Right lobe of liver (tissue), 6 donors: Measurements from ENCODE around the gene JPT2. TPM values are rescaled to one million over a fixed set of nuclear protein-coding genes. Genes with fewer than 3 reads are reported as not detected.

Experiments
- ATAC-seq, 4 donors: fragments of 200-7000 bp; cut with Tn5 transposase; one replicate each; pipeline ENCODE4 v1.9.1; 2020; ENCODE audit warnings: mild to moderate bottlenecking in 4 of 4, moderate library complexity in 4 of 4
- DNase-seq, 3 donors: peaks; one replicate each; pipeline ENCODE4 v3.0.0-alpha.2; 2020
- H3K27ac ChIP-seq, 3 donors: fragments of 200-600 bp; one replicate each; pipeline ENCODE4 v1.8.0; 2022
- H3K27me3 ChIP-seq, 2 donors: fragments of 200-600 bp; one replicate each; pipeline ENCODE4 v1.8.0; 2022
- H3K36me3 ChIP-seq, 4 donors: fragments of 200-600 bp; sonication (generic) in 1 of 4; one replicate each; pipeline versions ENCODE4 v1.5.1 to v1.8.0; 2017 to 2022; ENCODE audit warnings: control low read depth in 1 of 4
- H3K4me1 ChIP-seq, 4 donors: fragments of 200-600 bp; sonication (generic) in 1 of 4; one replicate each; pipeline versions ENCODE4 v1.5.1 to v1.8.0; 2017 to 2022; ENCODE audit warnings: control low read depth in 1 of 4
- H3K4me3 ChIP-seq, 3 donors: fragments of 200-600 bp; one replicate each; pipeline ENCODE4 v1.8.0; 2022
- H3K9me3 ChIP-seq, 4 donors: fragments of 200-600 bp; sonication (generic) in 1 of 4; one replicate each; pipeline versions ENCODE4 v1.5.1 to v1.8.0; 2017 to 2022; ENCODE audit warnings: control low read depth in 1 of 4
- CTCF ChIP-seq, 4 donors: fragments of 200-600 bp in 3 of 4; fragments of 450-650 bp in 1 of 4; IDR thresholded peaks; one replicate each; pipeline versions ENCODE4 v1.5.1 to v1.8.0; 2016 to 2022; ENCODE audit warnings: antibody characterized with exemption in 4 of 4, mild to moderate bottlenecking in 2 of 4
- POLR2A ChIP-seq: fragments of 450-650 bp; IDR thresholded peaks from one replicate; pipeline ENCODE4 v1.6.1; 2017; ENCODE audit warnings: antibody characterized with exemption, mild to moderate bottlenecking
- WGBS: methylation state at CpG from one replicate; pipeline ENCODE4 v1.1.6; 2018; ENCODE audit warnings: low coverage, low lambda C conversion rate; ENCODE audit not compliant: insufficient coverage; ENCODE audit errors: missing lambda C conversion rate; 5-methylcytosine and 5-hydroxymethylcytosine counted together
- intact Hi-C, 2 donors: fragments of 100-400 bp; cut with DNase I; formaldehyde crosslinking; loops; one replicate each; pipeline versions ENCODE4 v1.11.2 to v1.14.1; 2022
- total RNA-seq, 6 experiments: library from RNA; depleted of rRNA in 2 of 6; stranded (reverse); fragments of >200 nt in 2 of 6; fragmentation: NEBNext Ultra II Directional in 3 of 6; extraction: Animal tissue kit (Norgen Biotek cat#: 25700) in 3 of 6; gene quantifications; one replicate each; pipeline versions ENCODE4 v1.1.0 to v1.2.4, GENCODE V29; 2016 to 2023
- donor health status: DM: no; HTN: yes; CAD: no.
- donor health status: DM: no; HTN: no; CAD: no.
- donor health status: DM: no; HTN: no; CAD: no.
- donor health status: DM: no; HTN: yes; CAD: no.
- donor health status: DM: no; HTN: yes; CAD: no.

The JPT2 gene
- total RNA-seq, 6 experiments from 2014 or later, result 31.0 to 47.7 (median 38.7) TPM

GRCh38 chr16:1707193-1707790, 29.2 kb downstream of the JPT2 start:
- Histone ChIP-seq H3K36me3 (peaks cover 0 to 4% (median 0%) of the 10 kb centered on the region in 4 donors), H3K27ac (peak overlapping the region in 2 of 3 donors; percentile 22 to 29), H3K4me1 (peaks cover 0 to 20% (median 6%) of the 10 kb centered on the region in 4 donors), H3K9me3 (no peaks in the 10 kb centered on the region), H3K4me3 (peak overlapping the region; percentile 63 to 97 (median 82)), H3K27me3 (no peaks in the 10 kb centered on the region)
- intact Hi-C loops, result no loop called here
- WGBS, result 12% methylated on average over 11 of the region's 16 CpGs
- no peak for DNase-seq
- TF ChIP-seq CTCF (IDR thresholded peaks at IDR 0.05), result no peak
- peak in 2 of 4 donors; percentile 2 to 3 for ATAC-seq

DNA sequence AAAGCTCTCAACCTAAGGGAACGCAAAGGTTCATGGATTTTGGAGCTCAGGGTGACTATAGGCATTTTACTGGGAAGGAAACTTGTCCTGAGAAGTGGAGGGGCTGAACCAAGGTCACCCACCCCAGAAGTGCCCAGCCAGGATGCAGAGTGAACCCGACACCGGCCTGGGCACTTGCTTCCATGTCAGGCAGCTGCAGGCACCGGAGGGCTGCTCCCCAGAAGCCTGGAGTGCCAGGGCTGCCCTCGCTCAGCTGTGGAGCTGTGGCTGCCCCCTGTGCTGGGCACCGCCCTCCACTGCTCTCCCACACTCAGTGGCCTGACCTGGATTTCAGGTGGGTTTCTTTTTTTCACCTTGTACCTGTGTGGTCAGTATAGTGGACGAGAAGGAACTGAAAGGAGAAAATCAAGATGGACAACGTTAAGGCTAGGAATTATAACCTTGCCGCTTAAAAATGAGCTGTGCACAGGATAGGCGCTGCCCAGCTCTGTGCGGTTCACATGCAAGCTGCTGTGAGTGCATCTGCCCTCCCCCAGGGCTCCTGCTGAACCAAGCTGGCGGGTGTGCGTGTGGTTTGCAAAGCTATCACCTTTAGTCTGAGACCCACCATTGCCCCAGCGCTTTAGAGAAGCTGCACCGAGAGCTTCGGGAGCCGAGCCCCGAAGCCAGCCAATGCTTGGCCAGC, 30.1 kb downstream of the JPT2 start:
- TF ChIP-seq CTCF (IDR thresholded peaks at IDR 0.05) (no peak), POLR2A (no peak)
- H3K4me3 ChIP-seq, result no peak overlapping the region
- peaks cover 0 to 20% (median 6%) of the 10 kb centered on the region in 4 donors for H3K4me1 ChIP-seq
- DNase-seq, result no peak
- WGBS, result 89% methylated on average over 10 of the region's 18 CpGs
- no peaks in the 10 kb centered on the region for H3K27me3 ChIP-seq
- no peaks in the 10 kb centered on the region for H3K9me3 ChIP-seq
- intact Hi-C loops, result no loop called here
- H3K36me3 ChIP-seq, result no peaks in the 10 kb centered on the region
- no peak overlapping the region for H3K27ac ChIP-seq
- ATAC-seq, result no peak

- Histone ChIP-seq H3K9me3 (no peaks in the 10 kb centered on the region), H3K36me3 (no peaks in the 10 kb centered on the region), H3K4me3 (no peak overlapping the region), H3K27me3 (no peaks in the 10 kb centered on the region), H3K27ac (no peak overlapping the region), H3K4me1 (peaks cover 0 to 20% (median 6%) of the 10 kb centered on the region in 4 donors)
- DNase-seq, result no peak
- TF ChIP-seq POLR2A, result no peak
- no peak for TF ChIP-seq CTCF (IDR thresholded peaks at IDR 0.05)
- WGBS, result 86% methylated on average over 3 of the region's 13 CpGs
- intact Hi-C loops, result no loop called here
- no peak for ATAC-seq
These were observed 30.7 kb downstream of the JPT2 start for GRCh38 chr16:1708768-1709180.

DNA sequence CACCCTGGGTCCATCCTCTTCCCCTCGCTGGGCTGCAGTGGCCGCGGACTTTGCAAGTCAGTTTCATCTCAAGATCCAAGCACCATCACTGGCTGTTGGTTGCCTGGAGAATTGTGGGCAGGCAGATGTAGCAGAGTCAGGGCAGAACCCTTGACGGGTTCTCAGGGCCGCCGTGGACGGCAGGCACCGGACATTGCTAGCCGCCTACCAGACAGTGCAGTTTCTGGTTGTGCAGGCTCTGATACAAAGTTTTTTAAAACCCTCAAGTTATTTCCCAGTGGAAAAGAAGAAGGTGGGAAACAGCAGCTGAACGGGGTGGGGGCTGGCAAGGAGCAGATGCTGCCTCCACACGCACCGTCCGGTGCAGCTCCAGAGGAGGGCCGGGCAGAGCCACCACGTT, 31.3 kb downstream of the JPT2 start:
- no peak for TF ChIP-seq POLR2A
- TF ChIP-seq CTCF (IDR thresholded peaks at IDR 0.05), result no peak
- ATAC-seq (no peak), DNase-seq (no peak)
- H3K9me3 ChIP-seq, result no peaks in the 10 kb centered on the region
- no peaks in the 10 kb centered on the region for H3K27me3 ChIP-seq
- intact Hi-C loops, result no loop called here
- H3K4me1 ChIP-seq, result peaks cover 0 to 20% (median 6%) of the 10 kb centered on the region in 4 donors
- WGBS, result 87% methylated on average over 8 of the region's 15 CpGs
- H3K27ac ChIP-seq, result no peak overlapping the region
- H3K4me3 ChIP-seq, result no peak overlapping the region
- H3K36me3 ChIP-seq, result no peaks in the 10 kb centered on the region
